ENCODE results near the gene TUBB3.

The TUBB3 gene

GRCh38 chr16:89969741-89970410 is 46.7 kb downstream of the TUBB3 start:
- no peaks in the 10 kb centered on the region for H3K9me3 ChIP-seq
- H3K36me3 ChIP-seq = peaks cover 34% of the 10 kb centered on the region
- peak overlapping the region; percentile 76 for H3K27ac ChIP-seq
- no peak for TF ChIP-seq CTCF (IDR thresholded peaks at IDR 0.05)
- H3K4me3 ChIP-seq (ENCODE audit: low read depth in 1 of 2, low read length in 1 of 2) = peak overlapping the region in 1 of 2 experiments; percentile 23
- no peaks in the 10 kb centered on the region for H3K27me3 ChIP-seq
- H3K4me1 ChIP-seq (ENCODE audit: control insufficient read depth in 1 of 2, insufficient read depth in 1 of 2, low read depth in 1 of 2, low read length in 1 of 2) = peaks cover 59 to 68% of the 10 kb centered on the region in 2 experiments

GRCh38 chr16:89971495-89972243 is 48.5 kb downstream of the TUBB3 start:
- peaks cover 56 to 61% of the 10 kb centered on the region in 2 experiments for H3K4me1 ChIP-seq (ENCODE audit: control insufficient read depth in 1 of 2, insufficient read depth in 1 of 2, low read depth in 1 of 2, low read length in 1 of 2)
- no peak for TF ChIP-seq CTCF (IDR thresholded peaks at IDR 0.05)
- peak overlapping the region; percentile 85 for H3K27ac ChIP-seq

GRCh38 chr16:89972244-89973234 is 49.4 kb downstream of the TUBB3 start:
- H3K27me3 ChIP-seq = no peaks in the 10 kb centered on the region
- H3K36me3 ChIP-seq = peaks cover 9% of the 10 kb centered on the region
- H3K9me3 ChIP-seq = no peaks in the 10 kb centered on the region
- H3K27ac ChIP-seq = peak overlapping the region; percentile 85
- peak; percentile 77 for TF ChIP-seq CTCF (IDR thresholded peaks at IDR 0.05)
- peak overlapping the region; percentile 86 to 89 for H3K4me3 ChIP-seq (ENCODE audit: low read depth in 1 of 2, low read length in 1 of 2)
- peaks cover 47 to 52% of the 10 kb centered on the region in 2 experiments for H3K4me1 ChIP-seq (ENCODE audit: control insufficient read depth in 1 of 2, insufficient read depth in 1 of 2, low read depth in 1 of 2, low read length in 1 of 2)

More at GRCh38 chr16:89971495-89972243, 48.5 kb downstream of the TUBB3 start:
- H3K4me3 ChIP-seq (ENCODE audit: low read depth in 1 of 2, low read length in 1 of 2) = peak overlapping the region; percentile 86 to 89
- H3K9me3 ChIP-seq = no peaks in the 10 kb centered on the region
- H3K36me3 ChIP-seq = peaks cover 16% of the 10 kb centered on the region
- no peaks in the 10 kb centered on the region for H3K27me3 ChIP-seq

GRCh38 chr16:89973235-89973634 is 50.1 kb downstream of the TUBB3 start:
- Histone ChIP-seq H3K27me3 (no peaks in the 10 kb centered on the region), H3K9me3 (no peaks in the 10 kb centered on the region), H3K4me3 (ENCODE audit: low read depth in 1 of 2, low read length in 1 of 2) (peak overlapping the region; percentile 86 to 89), H3K36me3 (peaks cover 10% of the 10 kb centered on the region), H3K27ac (peak overlapping the region; percentile 85), H3K4me1 (ENCODE audit: control insufficient read depth in 1 of 2, insufficient read depth in 1 of 2, low read depth in 1 of 2, low read length in 1 of 2) (peaks cover 43 to 46% of the 10 kb centered on the region in 2 experiments)
- no peak for TF ChIP-seq CTCF (IDR thresholded peaks at IDR 0.05)

- no peaks in the 10 kb centered on the region for H3K9me3 ChIP-seq
- H3K4me3 ChIP-seq (ENCODE audit: low read depth in 1 of 2, low read length in 1 of 2) = peak overlapping the region; percentile 86 to 89
- TF ChIP-seq CTCF (IDR thresholded peaks at IDR 0.05) = no peak
- H3K4me1 ChIP-seq (ENCODE audit: control insufficient read depth in 1 of 2, insufficient read depth in 1 of 2, low read depth in 1 of 2, low read length in 1 of 2) = peaks cover 40 to 43% of the 10 kb centered on the region in 2 experiments
- peaks cover 11% of the 10 kb centered on the region for H3K36me3 ChIP-seq
- no peak overlapping the region for H3K27ac ChIP-seq
- H3K27me3 ChIP-seq = no peaks in the 10 kb centered on the region
Measured at GRCh38 chr16:89973654-89974335, 50.7 kb downstream of the TUBB3 start.

All from neutrophil (primary cell).